Upper lobe of left lung (tissue), 4 donors: Measurements from ENCODE around the gene IL21R.

ENCODE experiments used
- CTCF ChIP-seq, 6 experiments: fragments of 450-650 bp in 4 of 6; fragments of 200-600 bp in 2 of 6; sonication (generic) in 2 of 6; IDR thresholded peaks; one replicate each; pipeline ENCODE4 v1.5.1; 2016 to 2019; ENCODE audit warnings: antibody characterized with exemption in 6 of 6
- EP300 ChIP-seq, 4 donors: sonication (generic); formaldehyde crosslinking; IDR thresholded peaks; one replicate each; pipeline ENCODE4 v1.5.1; 2017; ENCODE audit warnings: antibody characterized with exemption in 4 of 4, control low read depth in 2 of 4
- POLR2A ChIP-seq, 4 donors: fragments of 450-650 bp; IDR thresholded peaks; one replicate each; pipeline ENCODE4 v1.5.1; 2016 to 2017; ENCODE audit warnings: antibody characterized with exemption in 4 of 4, mild to moderate bottlenecking in 2 of 4
- POLR2AphosphoS5 ChIP-seq, 2 donors: sonication (generic); formaldehyde crosslinking; IDR thresholded peaks; one replicate each; pipeline ENCODE4 v1.5.1; 2017; ENCODE audit warnings: antibody characterized with exemption in 2 of 2

- TF ChIP-seq CTCF (IDR thresholded peaks at IDR 0.05): no peak
- TF ChIP-seq POLR2A (IDR thresholded peaks at IDR 0.05): no peak
- TF ChIP-seq POLR2AphosphoS5 (IDR thresholded peaks at IDR 0.05): no peak
- TF ChIP-seq EP300 (IDR thresholded peaks at IDR 0.05): no peak
Measured at GRCh38 chr16:27410761-27411160, 8.8 kb downstream of the IL21R start.
